NK-92 (cell line): ENCODE data around the gene ETS1.

Source experiments
- DNase-seq: peaks from one replicate; lab custom pipeline; 2025; ENCODE audit not compliant: unreplicated experiment; lab: John Stamatoyannopoulos, UW

The ETS1 gene

DNA sequence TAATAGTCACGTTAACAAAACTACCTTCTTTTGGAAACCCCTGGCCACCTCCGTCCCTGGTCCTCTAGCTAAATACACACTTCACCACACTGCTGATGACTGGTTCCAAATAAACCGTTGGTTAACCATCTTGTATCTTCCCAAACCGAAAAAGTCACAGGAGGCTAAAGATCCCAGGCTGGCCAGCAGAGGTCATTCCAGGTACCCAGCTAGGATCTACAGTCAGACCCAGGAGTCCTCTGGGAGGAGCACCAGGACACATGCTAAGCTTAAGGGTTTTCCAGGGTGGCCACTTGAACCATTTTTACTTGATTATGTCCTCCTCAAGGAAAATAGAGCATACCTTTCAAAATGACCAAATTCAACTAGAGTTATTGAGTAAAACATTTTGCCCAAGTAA lies 103.2 kb downstream of the ETS1 start:
- DNase-seq, result no peak

DNA sequence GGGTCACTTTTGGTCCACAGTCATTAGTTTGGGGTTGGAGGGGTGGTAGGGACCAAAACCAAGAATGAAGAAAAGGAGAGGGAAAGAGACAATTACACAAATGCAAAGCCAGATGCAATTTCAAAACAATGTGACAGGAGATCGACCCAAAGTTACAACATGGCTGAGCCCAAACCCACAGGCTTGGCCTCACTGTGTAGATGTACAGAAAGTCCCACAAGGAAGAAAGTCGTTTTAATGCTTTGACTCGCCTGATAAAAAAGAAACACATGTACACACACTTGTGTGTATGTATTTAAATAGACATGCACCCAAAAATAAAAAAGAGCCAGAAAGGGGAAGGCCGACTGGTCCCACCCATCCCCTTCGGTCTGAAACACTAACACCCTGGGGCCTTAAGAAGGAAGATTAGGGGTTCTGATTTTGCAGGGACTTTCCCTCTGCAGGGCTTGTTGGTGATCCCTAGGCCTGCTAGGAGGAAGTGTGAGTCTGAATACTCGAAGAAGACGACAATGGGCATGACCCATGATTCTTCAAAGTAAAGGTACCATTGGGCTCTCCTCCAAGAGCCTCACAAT lies 104.1 kb downstream of the ETS1 start:
- DNase-seq, result no peak

DNA sequence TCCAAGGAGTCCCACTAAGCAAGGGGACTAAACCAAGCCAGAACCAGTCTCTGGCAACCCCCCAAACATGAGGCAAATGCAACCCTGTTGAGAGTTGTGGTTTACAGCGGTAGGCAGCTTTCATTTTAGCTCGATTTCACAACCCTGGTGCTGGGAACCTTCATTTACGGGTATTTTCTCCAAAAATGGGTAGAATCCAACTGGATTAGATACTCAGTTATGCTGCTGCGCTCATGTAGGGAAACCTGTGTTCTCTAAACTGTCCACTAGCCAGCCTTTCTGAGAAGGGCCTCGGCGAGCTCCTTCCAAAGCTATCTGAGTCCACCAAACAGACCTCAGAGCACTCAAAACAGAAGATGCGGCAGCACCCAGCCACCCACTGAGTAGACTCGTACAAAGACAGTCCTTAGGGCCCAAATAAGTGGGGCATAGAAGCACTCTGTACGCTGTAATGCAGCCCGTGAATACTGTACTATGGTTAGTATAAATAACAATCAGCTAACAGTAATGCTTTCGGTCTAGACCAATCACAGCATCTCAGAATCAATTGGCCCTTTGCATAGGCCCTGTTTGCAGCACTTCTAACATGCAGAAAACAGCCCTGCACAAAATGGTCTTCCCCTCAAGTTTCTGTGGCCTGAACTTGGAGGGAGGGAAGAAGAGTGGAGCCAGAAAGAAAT lies 104.7 kb downstream of the ETS1 start:
- no peak for DNase-seq

DNA sequence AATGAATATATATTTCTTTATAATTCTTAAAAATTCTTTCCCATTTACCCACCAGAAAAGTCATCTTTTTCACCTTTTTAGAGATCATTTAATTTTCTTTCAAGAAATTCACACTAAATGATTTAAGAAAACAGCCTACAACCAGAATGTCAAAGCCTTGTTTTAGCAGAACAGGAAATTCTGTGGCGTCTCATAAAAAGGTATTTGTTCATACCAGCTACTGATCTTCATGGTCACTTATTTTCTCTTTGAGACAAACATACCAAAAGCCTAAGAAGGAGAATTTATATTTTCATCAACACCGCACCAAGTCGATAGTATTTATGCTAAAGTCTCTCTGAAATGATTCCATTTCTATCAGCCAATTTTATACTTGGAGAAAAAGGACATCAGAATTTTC lies 105.3 kb downstream of the ETS1 start:
- DNase-seq, result no peak

DNA sequence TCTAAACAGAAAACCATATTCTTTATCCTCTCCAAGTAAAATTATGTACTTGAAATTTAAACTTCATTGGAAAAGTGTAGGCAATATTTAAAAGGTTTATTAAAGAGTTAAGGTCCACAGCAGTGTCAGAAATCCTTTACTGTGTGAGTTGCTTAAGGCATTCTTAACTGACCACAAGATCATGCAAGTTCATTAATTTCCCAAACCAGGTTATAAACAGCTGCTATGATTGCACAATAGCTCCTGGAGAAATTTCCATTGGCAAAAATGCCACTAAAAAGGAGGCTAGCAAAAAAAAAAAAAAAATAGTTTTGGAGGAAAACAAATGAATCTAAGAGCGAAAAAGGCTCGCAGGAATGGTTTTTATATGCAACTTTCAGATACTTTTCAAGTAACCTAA lies 106.2 kb downstream of the ETS1 start:
- no peak for DNase-seq

DNA sequence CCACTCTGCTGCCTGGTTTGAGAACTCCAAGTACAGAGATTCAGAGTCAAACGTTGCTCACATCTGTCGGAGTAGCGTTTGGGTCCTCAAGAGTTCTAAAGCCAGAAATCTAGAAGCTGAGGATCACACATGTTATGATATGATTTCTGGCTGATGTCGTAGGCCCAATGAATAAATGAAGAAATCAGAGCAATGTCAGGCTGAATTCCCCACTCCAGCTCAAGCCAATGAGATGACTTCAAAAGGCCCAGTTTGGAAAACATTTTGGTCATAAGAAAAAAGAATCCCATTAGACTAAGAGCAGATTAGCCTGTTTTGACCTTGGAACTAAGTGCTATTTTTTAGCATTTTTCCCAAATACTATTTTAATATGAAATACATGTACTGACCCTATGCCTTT lies 106.7 kb downstream of the ETS1 start:
- DNase-seq, result no peak

DNA sequence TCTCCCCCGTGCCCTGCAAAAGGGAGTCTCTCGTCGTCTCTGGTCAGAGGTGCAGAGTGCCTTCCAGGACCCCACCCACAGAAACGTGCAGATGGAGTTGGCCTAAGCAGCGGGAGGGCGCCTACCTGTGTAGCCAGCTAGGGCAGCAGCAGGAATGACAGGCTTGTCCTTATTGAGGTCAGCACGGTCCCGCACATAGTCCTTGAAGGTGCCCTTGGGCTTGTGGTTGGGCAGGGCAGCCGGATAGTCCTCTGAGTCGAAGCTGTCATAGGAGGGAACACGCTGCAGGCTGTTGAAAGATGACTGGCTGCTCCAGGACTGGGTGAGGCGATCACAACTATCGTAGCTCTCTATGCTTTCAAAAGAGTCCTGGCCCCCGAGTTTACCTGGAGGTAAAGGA lies 107.3 kb downstream of the ETS1 start:
- no peak for DNase-seq

DNA sequence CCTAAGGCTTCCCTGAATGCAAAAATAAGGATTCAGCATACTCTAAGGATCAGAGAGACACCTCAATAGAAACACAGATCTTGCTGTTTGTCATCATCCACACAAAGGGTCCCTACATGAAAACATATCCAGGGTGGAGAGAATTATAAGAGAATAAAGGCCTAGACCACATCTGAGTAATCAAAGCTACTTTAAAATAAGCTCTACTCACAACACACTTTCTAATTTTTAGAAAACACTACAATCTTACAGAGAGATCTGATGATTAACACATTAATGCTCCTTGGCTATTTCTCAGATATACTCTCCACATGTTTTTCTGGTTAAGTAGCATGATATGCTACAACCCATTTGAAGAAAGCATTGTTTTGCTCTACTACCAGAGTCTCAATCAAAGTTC lies 108.2 kb downstream of the ETS1 start:
- no peak for DNase-seq

DNA sequence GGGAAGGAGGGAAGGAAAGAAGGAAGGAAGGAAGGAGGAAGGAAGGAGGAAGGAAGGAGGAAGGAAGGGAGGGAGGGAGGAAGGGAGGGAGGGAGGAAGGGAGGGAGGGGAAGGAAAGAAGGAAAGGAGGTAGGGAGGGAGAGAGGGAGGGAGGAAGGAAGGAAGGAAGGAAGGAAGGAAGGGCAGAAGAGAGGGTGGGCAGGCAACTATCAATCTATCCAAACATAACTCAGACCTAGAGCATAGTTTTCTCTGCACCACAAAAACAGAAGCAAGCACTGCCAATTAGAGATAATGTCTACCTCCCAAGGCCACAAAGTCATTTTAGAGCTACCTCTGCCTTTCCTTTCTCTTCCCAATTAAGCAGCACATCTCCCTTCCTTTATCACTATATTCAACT lies 109.1 kb downstream of the ETS1 start:
- no peak for DNase-seq

DNA sequence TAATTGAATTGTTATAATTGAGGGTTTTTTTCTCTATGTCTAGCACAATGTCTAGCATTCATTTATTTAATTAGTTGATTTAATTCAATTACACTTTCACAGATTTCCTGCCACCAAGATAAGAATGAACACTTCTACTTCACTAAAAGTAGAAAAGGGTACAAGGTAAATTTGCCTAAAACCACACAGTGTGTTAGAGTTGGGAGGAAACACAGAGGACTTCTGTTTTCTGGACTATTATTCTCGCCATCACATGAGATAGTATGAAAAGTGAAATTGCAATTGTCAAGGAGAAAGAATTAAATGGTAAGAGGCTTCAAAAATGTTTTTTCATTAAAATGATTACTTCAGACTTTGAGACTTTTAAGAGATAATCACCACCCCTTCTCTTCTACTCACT lies 109.5 kb downstream of the ETS1 start:
- DNase-seq, result no peak

DNA sequence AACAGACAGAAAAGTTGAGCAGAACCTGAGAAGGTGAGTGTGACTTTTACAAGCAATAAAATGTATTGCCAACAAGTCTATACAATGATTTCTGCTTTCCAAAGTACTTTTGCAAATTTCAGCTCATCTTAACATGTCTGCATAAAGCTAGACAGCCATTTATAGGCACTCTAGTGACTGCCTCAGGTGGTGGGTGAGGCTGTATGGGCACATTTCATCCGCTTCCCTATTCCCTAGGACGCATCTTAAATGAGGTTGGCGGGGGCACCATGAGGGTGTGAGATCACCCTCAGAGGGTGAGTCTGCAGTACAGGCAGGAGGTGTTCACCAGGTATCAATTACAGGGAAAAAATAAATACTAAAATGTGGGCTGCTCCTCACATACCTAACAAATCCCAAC lies 110.1 kb downstream of the ETS1 start:
- no peak for DNase-seq

DNA sequence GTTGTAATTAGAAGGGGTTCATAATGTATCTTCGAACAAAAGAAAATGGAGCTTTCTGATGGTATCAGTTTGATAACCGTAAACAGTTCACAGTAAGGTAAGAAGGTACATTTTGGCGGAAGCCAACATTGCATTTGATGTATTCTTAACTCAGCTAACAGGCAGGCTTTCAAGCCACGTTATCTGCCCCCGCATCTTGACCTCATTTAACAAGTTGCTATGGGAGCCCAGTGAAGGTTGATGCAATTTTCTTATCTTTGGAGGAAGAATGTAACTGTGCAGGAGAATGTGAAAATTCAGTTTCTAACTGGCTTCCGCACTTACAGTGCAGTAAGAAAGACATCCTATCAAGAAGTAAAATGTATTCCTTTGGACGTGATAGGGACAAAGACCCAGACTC lies 110.6 kb downstream of the ETS1 start:
- DNase-seq, result no peak

DNA sequence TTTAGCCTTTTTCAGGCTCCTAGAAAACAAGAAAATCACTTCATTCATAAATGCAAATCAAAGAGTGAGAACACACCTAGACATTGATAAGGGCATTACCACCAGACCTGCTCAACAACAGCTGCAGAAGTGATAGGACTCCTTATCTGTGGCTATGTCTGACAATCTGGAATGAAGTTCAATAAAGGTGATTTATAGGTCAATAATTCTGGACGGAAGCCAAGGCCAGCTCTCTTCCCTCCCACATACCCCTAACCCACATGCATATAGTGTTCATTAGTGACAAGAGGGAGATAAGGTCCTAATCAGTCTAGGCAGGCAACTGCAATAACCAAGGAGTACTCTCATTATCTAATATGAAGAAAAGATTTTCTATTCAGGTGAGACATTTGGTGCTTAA lies 111.3 kb downstream of the ETS1 start:
- DNase-seq, result no peak

DNA sequence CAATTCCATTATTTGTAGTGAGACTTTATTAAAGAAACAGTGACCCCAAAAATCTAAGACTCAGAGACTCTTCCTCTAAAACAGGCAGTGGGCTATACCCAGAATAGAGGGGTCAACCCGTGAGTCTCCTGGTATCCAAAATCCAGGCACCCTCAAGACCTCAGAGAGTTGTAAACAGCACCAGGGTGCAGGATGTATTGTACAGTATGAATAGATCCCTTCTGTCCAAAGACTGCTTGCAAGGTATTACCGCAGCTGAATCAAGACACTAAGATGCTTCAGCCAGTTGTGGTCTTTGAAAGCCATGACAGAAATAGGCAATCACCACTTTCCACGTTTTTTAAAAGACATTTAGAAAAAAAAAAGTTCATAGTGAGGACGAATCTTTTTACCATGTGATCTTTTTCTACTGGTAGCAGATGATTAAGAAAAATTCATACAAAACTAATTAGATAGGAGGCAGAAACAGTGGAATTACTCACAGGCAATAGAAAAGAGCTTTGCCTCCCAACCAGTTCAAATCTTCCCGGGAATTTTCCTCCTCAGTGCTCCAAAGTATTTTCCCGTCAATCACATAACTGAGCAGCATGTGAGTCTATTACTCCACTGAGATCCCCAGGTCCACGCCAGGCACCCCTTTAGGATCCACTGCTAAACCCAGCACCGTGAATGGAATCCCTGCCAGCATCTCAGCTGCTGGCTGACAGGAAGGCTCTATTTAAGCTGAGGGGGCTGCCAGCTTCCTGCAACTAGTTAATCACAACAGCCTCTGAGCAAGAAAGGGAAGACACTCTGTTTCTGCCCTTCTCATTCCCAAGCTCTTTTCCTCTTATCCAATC lies 113.1 kb downstream of the ETS1 start:
- DNase-seq, result no peak

DNA sequence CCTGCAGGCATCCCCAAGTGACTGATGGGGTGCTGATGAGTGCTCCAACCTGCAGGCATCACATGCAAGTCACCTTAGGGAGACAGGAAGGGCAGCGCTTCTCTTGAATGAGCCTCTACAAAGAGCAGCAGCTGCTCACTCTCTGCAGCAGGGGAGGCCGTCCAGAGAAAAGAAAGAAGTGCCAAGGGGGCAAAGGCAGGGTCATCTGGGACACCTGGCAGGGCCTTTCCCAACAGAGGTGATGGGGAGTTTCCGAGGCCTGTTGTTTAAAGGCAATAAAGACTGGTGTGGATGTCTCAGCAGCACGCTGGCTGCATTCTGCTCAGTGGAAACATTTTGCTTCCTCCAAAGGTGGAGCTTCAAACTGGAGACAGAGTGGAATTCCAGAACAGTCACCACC lies 113.7 kb downstream of the ETS1 start:
- no peak for DNase-seq

DNA sequence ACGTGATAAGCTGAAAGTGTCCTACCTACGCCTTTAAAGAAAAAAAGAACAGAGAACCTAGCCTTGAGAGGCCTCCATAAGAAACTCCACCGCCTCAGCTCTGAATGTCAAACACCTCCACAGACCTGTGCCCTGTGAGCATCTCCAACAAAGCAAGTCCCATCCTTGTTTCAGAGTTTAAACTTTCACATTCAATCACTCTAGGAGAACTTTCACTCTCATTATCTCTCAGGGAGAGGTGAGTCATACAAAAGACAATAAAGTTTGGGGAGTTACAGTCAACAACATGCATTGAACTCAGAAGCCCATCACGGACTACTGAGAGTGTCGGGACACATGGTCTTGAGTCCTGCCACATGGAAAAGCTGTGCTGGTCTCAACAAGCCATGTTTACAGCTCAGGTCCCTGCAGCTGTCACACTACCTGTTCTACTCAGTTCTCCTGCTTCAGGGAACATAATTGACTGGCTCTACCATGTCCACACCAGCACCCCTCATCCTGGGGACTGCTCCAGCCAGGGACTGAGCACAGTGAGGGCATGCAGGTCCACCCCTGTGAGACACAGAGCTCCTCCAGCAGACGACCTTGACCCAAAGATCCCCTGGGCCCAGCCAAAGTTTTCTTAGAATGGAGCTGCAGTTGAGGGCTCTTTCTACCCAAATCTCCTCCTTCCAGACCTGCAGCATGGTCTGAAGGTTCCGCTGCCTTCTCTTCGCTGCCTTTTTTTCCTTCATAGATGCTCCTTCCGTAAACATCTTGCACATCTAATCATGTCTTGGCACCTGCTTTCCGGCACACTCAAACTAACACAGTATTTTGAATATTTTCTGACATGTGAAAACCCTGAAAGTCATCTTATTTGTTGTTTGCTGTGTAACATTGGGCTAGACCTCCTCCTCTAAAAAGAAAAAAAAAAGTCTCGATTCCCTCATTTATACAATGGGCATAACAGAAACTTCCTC lies 114.9 kb downstream of the ETS1 start:
- no peak for DNase-seq

DNA sequence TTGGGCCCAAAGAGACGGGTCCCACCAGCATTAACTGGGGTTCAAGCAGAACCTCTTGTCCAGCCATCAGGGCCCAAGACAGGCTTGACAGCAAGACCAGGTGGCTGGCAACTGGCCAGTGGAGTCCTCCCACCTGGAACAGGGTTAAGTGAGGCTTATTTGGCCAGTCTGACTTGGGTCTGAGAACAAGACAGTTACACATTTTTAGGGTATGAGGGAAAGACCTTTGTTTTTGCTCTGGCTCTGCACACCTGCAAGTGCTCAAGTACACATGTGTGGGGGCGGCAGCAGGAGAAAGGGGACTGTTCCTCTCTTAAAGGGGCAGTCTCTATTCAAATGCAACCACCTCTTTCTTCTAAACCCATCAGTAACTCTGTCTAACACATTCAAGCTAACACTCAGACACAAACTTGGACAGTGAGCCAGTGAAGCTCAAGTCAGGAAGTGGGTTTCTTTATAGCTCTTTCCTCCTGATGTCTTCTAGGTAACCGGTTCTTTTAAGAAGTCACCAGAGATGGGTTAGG lies 116.2 kb downstream of the ETS1 start:
- no peak for DNase-seq

DNA sequence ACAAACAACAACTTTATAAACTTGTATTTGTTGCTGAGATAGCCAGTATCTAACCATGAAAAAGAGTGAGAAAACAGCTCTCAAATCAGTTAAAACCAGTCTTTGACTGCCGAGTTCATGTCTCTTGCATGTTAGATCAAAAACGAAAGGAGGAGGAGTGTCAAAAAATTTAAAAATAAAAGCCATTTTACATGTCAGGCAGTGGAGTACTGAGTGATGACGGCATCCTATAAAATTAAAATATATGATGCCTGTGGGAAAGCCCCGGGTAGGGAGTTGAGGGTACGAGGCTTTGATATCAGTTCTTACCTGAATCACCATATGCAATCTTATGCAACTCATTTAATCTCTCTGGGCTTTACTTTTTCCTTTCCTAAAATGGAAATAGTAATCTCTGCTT lies 117.3 kb downstream of the ETS1 start:
- no peak for DNase-seq

DNA sequence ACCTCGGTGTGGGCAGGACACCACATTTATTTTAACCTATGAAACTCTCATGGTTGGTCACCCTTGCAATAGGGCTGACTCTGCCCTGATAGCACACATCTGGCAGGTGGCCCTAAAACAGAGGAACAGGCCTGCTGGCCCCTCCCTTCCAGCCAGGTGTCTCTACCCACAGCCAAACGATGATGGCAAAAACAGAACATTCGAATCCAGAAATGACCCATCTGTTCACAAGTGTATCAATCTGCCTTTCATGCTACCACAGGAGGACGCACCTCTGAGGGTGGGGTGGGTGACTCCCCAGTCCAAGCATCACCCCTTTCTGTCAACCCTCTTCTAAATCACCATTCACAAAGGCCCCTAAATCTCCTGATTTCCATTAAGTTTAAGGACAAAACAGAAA lies 118.1 kb downstream of the ETS1 start:
- DNase-seq, result no peak

DNA sequence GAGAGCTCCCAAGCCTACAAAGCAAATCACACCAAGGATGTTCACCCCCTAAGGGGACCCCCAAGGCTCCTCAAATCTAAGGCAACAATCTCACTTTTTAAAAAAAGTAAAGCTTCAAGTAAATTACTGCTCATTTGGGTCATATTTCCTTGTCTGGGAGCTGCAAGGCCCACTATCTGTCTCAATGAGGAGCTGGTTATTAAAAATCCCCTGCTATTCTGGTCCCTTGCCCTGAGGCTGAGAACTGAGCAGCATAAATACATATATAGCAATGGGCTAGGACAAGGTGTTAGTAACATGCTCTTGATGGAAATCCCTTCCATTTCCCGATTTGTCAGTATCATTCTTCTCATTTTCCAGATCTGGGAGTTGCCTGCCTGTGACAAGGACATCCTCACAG lies 119.2 kb downstream of the ETS1 start:
- no peak for DNase-seq

DNA sequence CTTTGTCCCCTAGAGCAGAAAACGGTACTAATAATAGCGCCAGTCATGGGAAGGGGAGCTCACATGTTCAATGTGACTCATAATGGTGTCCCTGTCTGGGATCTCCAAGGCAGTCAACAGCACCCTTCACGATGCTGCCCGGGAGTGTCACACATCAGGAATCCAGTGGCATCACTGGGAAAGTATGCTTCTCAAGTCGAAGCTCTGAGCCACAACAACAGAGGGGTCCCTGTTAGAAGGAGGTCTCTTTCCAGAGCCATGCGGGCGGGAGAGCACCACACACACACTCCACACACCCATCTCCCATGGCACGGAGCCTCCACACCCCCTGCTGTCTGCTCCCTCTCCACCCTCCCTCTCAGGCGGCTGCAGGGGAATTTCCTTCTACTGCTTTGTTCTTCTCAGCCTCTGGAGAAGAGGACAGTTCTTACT lies 119.7 kb downstream of the ETS1 start:
- no peak for DNase-seq
